ENCODE measurements around the gene POU5F1. TPM values are rescaled to one million over a fixed set of nuclear protein-coding genes. Genes with fewer than 3 reads are reported as not detected.

Gene POU5F1
- polyA plus RNA-seq, 2 donors: 0.55 to 0.59 TPM

GRCh38 chr6:31121131-31121790 is 49.2 kb downstream of the POU5F1 start:
- Histone ChIP-seq H3K36me3 (ENCODE audit: control insufficient read depth in 2 of 2, insufficient read depth in 2 of 2, low read length in 1 of 2) (no peaks in the 10 kb centered on the region), H3K4me1 (ENCODE audit: control insufficient read depth in 2 of 2, insufficient read depth in 2 of 2, low read length in 1 of 2) (peaks cover 4 to 27% of the 10 kb centered on the region in 2 donors), H3K27me3 (ENCODE audit: control insufficient read depth in 1 of 2, insufficient read depth in 2 of 2, low read length in 2 of 2) (no peaks in the 10 kb centered on the region), H3K4me3 (ENCODE audit: low read depth in 1 of 2, low read length in 2 of 2) (no peak overlapping the region), H3K9me3 (ENCODE audit: control insufficient read depth in 2 of 2, insufficient read depth in 1 of 2, low read depth in 1 of 2, low read length in 1 of 2) (no peaks in the 10 kb centered on the region), H3K27ac (ENCODE audit: low read depth in 2 of 2, low read length in 1 of 2) (no peak overlapping the region)
- WGBS, 2 donors: 78 to 88% methylated on average over 12 of the region's 12 CpGs

GRCh38 chr6:31120151-31120915 is 50.1 kb downstream of the POU5F1 start, which contains the start of gene CDSN:
Gene CDSN, minus strand, starts transcription at chr6:31120446. Its CDS starts 27 bp downstream, at chr6:31120419.
- Histone ChIP-seq H3K4me3 (ENCODE audit: low read depth in 1 of 2, low read length in 2 of 2) (no peak within 1 kb of the TSS), H3K27ac (ENCODE audit: low read depth in 2 of 2, low read length in 1 of 2) (no peak within 1 kb of the TSS), H3K36me3 (ENCODE audit: control insufficient read depth in 2 of 2, insufficient read depth in 2 of 2, low read length in 1 of 2) (no peaks in the 10 kb centered on the region), H3K4me1 (ENCODE audit: control insufficient read depth in 2 of 2, insufficient read depth in 2 of 2, low read length in 1 of 2) (peaks cover 0 to 20% of the 10 kb centered on the region in 2 donors), H3K27me3 (ENCODE audit: control insufficient read depth in 1 of 2, insufficient read depth in 2 of 2, low read length in 2 of 2) (no peaks in the 10 kb centered on the region), H3K9me3 (ENCODE audit: control insufficient read depth in 2 of 2, insufficient read depth in 1 of 2, low read depth in 1 of 2, low read length in 1 of 2) (no peaks in the 10 kb centered on the region)
- WGBS, 2 donors: 79 to 85% methylated on average over 23 to 26 of the region's 26 CpGs

GRCh38 chr6:31118178-31118577 is 52.3 kb downstream of the POU5F1 start:
- no peak overlapping the region for H3K27ac ChIP-seq (ENCODE audit: low read depth in 2 of 2, low read length in 1 of 2)
- 78 to 88% methylated on average over 7 of the region's 7 CpGs for WGBS, 2 donors
- no peaks in the 10 kb centered on the region for H3K9me3 ChIP-seq (ENCODE audit: control insufficient read depth in 2 of 2, insufficient read depth in 1 of 2, low read depth in 1 of 2, low read length in 1 of 2)
- no peak overlapping the region for H3K4me3 ChIP-seq (ENCODE audit: low read depth in 1 of 2, low read length in 2 of 2)
- H3K4me1 ChIP-seq (ENCODE audit: control insufficient read depth in 2 of 2, insufficient read depth in 2 of 2, low read length in 1 of 2): peaks cover 2 to 23% of the 10 kb centered on the region in 2 donors
- no peaks in the 10 kb centered on the region for H3K36me3 ChIP-seq (ENCODE audit: control insufficient read depth in 2 of 2, insufficient read depth in 2 of 2, low read length in 1 of 2)
- no peaks in the 10 kb centered on the region for H3K27me3 ChIP-seq (ENCODE audit: control insufficient read depth in 1 of 2, insufficient read depth in 2 of 2, low read length in 2 of 2)

GRCh38 chr6:31116661-31117385 is 53.7 kb downstream of the POU5F1 start:
- no peaks in the 10 kb centered on the region for H3K9me3 ChIP-seq (ENCODE audit: control insufficient read depth in 2 of 2, insufficient read depth in 1 of 2, low read depth in 1 of 2, low read length in 1 of 2)
- no peak overlapping the region for H3K4me3 ChIP-seq (ENCODE audit: low read depth in 1 of 2, low read length in 2 of 2)
- H3K4me1 ChIP-seq (ENCODE audit: control insufficient read depth in 2 of 2, insufficient read depth in 2 of 2, low read length in 1 of 2): peaks cover 2 to 17% of the 10 kb centered on the region in 2 donors
- 70 to 76% methylated on average over 19 of the region's 19 CpGs for WGBS, 2 donors
- no peaks in the 10 kb centered on the region for H3K27me3 ChIP-seq (ENCODE audit: control insufficient read depth in 1 of 2, insufficient read depth in 2 of 2, low read length in 2 of 2)
- peak overlapping the region in 1 of 2 donors; percentile 35 for H3K27ac ChIP-seq (ENCODE audit: low read depth in 2 of 2, low read length in 1 of 2)
- no peaks in the 10 kb centered on the region for H3K36me3 ChIP-seq (ENCODE audit: control insufficient read depth in 2 of 2, insufficient read depth in 2 of 2, low read length in 1 of 2)

GRCh38 chr6:31115941-31116560 is 54.4 kb downstream of the POU5F1 start:
- H3K36me3 ChIP-seq (ENCODE audit: control insufficient read depth in 2 of 2, insufficient read depth in 2 of 2, low read length in 1 of 2): no peaks in the 10 kb centered on the region
- H3K27ac ChIP-seq (ENCODE audit: low read depth in 2 of 2, low read length in 1 of 2): no peak overlapping the region
- 90 to 91% methylated on average over 12 of the region's 12 CpGs for WGBS, 2 donors
- no peaks in the 10 kb centered on the region for H3K9me3 ChIP-seq (ENCODE audit: control insufficient read depth in 2 of 2, insufficient read depth in 1 of 2, low read depth in 1 of 2, low read length in 1 of 2)
- peaks cover 2 to 17% of the 10 kb centered on the region in 2 donors for H3K4me1 ChIP-seq (ENCODE audit: control insufficient read depth in 2 of 2, insufficient read depth in 2 of 2, low read length in 1 of 2)
- no peaks in the 10 kb centered on the region for H3K27me3 ChIP-seq (ENCODE audit: control insufficient read depth in 1 of 2, insufficient read depth in 2 of 2, low read length in 2 of 2)
- H3K4me3 ChIP-seq (ENCODE audit: low read depth in 1 of 2, low read length in 2 of 2): no peak overlapping the region

- Histone ChIP-seq H3K4me3 (ENCODE audit: low read depth in 1 of 2, low read length in 2 of 2) (peak overlapping the region in 1 of 2 donors; percentile 28), H3K27me3 (ENCODE audit: control insufficient read depth in 1 of 2, insufficient read depth in 2 of 2, low read length in 2 of 2) (no peaks in the 10 kb centered on the region), H3K9me3 (ENCODE audit: control insufficient read depth in 2 of 2, insufficient read depth in 1 of 2, low read depth in 1 of 2, low read length in 1 of 2) (no peaks in the 10 kb centered on the region), H3K36me3 (ENCODE audit: control insufficient read depth in 2 of 2, insufficient read depth in 2 of 2, low read length in 1 of 2) (no peaks in the 10 kb centered on the region), H3K4me1 (ENCODE audit: control insufficient read depth in 2 of 2, insufficient read depth in 2 of 2, low read length in 1 of 2) (peaks cover 2 to 17% of the 10 kb centered on the region in 2 donors), H3K27ac (ENCODE audit: low read depth in 2 of 2, low read length in 1 of 2) (peak overlapping the region; percentile 53 to 87)
- WGBS, 2 donors: 37 to 56% methylated on average over 9 of the region's 9 CpGs
Measured at GRCh38 chr6:31114970-31115849, 55.3 kb downstream of the POU5F1 start.

GRCh38 chr6:31114541-31114878 is 56.0 kb downstream of the POU5F1 start, which contains the start of gene PSORS1C1:
Gene PSORS1C1, plus strand, starts transcription at chr6:31114800. Its CDS starts 14,833 bp downstream, at chr6:31129633.
- Histone ChIP-seq H3K9me3 (ENCODE audit: control insufficient read depth in 2 of 2, insufficient read depth in 1 of 2, low read depth in 1 of 2, low read length in 1 of 2) (no peaks in the 10 kb centered on the region), H3K4me3 (ENCODE audit: low read depth in 1 of 2, low read length in 2 of 2) (peak within 1 kb of the TSS in 1 of 2 donors; percentile 28), H3K27ac (ENCODE audit: low read depth in 2 of 2, low read length in 1 of 2) (peak within 1 kb of the TSS; percentile 53 to 87), H3K4me1 (ENCODE audit: control insufficient read depth in 2 of 2, insufficient read depth in 2 of 2, low read length in 1 of 2) (peaks cover 2 to 17% of the 10 kb centered on the region in 2 donors), H3K36me3 (ENCODE audit: control insufficient read depth in 2 of 2, insufficient read depth in 2 of 2, low read length in 1 of 2) (no peaks in the 10 kb centered on the region), H3K27me3 (ENCODE audit: control insufficient read depth in 1 of 2, insufficient read depth in 2 of 2, low read length in 2 of 2) (no peaks in the 10 kb centered on the region)
- 9 to 23% methylated on average over 3 of the region's 3 CpGs for WGBS, 2 donors
